ENCODE data around the gene ABHD17B.
"Not testable (repeated sequence)": the region's sequence is repeated elsewhere in the genome, so short reads cannot be mapped to it uniquely, and the experiment has no call there.

The ABHD17B gene

GRCh38 chr9:71904076-71904475 lies 6.9 kb downstream of the ABHD17B start:
- H3K27me3 ChIP-seq, result no peaks in the 10 kb centered on the region
- peaks cover 6 to 16% of the 10 kb centered on the region in 2 experiments for H3K4me1 ChIP-seq (ENCODE audit: control insufficient read depth in 1 of 2, insufficient read depth in 1 of 2, low read depth in 1 of 2, low read length in 1 of 2)

GRCh38 chr9:71901695-71902597 lies 9.0 kb downstream of the ABHD17B start:
- TF ChIP-seq CTCF (IDR thresholded peaks at IDR 0.05), result no peak
- Histone ChIP-seq H3K4me1 (ENCODE audit: control insufficient read depth in 1 of 2, insufficient read depth in 1 of 2, low read depth in 1 of 2, low read length in 1 of 2) (peaks cover 11 to 26% of the 10 kb centered on the region in 2 experiments), H3K27me3 (no peaks in the 10 kb centered on the region), H3K4me3 (ENCODE audit: low read depth in 1 of 2, low read length in 1 of 2) (no peak overlapping the region), H3K27ac (no peak overlapping the region), H3K36me3 (no peaks in the 10 kb centered on the region), H3K9me3 (no peaks in the 10 kb centered on the region)

More at GRCh38 chr9:71904076-71904475, 6.9 kb downstream of the ABHD17B start:
- Histone ChIP-seq H3K36me3 (no peaks in the 10 kb centered on the region), H3K4me3 (ENCODE audit: low read depth in 1 of 2, low read length in 1 of 2) (no peak overlapping the region), H3K27ac (no peak overlapping the region), H3K9me3 (no peaks in the 10 kb centered on the region)
- TF ChIP-seq CTCF (IDR thresholded peaks at IDR 0.05), result no peak

DNA sequence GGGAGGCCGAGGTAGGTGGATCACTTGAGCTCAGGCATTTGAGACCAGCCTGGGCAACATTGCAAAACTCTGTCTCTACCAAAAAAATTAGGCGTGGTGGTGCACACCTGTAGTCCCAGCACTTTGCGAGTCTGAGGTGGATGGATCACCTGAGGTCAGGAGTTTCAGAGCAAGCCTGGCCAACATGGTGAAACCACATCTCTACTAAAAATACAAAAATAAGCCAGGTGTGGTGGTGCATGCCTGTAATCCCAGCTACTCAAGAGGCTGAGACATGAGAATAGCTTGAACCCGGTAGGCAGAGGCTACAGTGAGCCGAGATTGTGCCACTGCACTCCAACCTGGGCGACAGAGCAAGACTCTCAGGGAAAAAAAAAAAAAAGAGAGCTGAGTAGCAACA lies 12.2 kb downstream of the ABHD17B start:
- H3K36me3 ChIP-seq; H3K9me3 ChIP-seq; H3K4me3 ChIP-seq (ENCODE audit: low read depth in 1 of 2, low read length in 1 of 2); H3K27me3 ChIP-seq; H3K27ac ChIP-seq: not testable (repeated sequence)
- H3K4me1 ChIP-seq (ENCODE audit: control insufficient read depth in 1 of 2, insufficient read depth in 1 of 2, low read depth in 1 of 2, low read length in 1 of 2), result peaks cover 24 to 55% of the 10 kb centered on the region in 2 experiments

- peak overlapping the region; percentile 43 for H3K27ac ChIP-seq
- H3K27me3 ChIP-seq, result no peaks in the 10 kb centered on the region
- H3K4me1 ChIP-seq (ENCODE audit: control insufficient read depth in 1 of 2, insufficient read depth in 1 of 2, low read depth in 1 of 2, low read length in 1 of 2), result peaks cover 24 to 55% of the 10 kb centered on the region in 2 experiments
- H3K4me3 ChIP-seq (ENCODE audit: low read depth in 1 of 2, low read length in 1 of 2), result no peak overlapping the region
- no peaks in the 10 kb centered on the region for H3K9me3 ChIP-seq
- no peak for TF ChIP-seq CTCF (IDR thresholded peaks at IDR 0.05)
- H3K36me3 ChIP-seq, result no peaks in the 10 kb centered on the region
Observed at GRCh38 chr9:71897577-71897976, 13.4 kb downstream of the ABHD17B start.

GRCh38 chr9:71896761-71897160 lies 14.2 kb downstream of the ABHD17B start:
- Histone ChIP-seq H3K27ac (peak overlapping the region; percentile 43), H3K9me3 (no peaks in the 10 kb centered on the region), H3K4me3 (ENCODE audit: low read depth in 1 of 2, low read length in 1 of 2) (no peak overlapping the region), H3K4me1 (ENCODE audit: control insufficient read depth in 1 of 2, insufficient read depth in 1 of 2, low read depth in 1 of 2, low read length in 1 of 2) (peaks cover 24 to 55% of the 10 kb centered on the region in 2 experiments), H3K36me3 (no peaks in the 10 kb centered on the region), H3K27me3 (no peaks in the 10 kb centered on the region)
- TF ChIP-seq CTCF (IDR thresholded peaks at IDR 0.05), result no peak

GRCh38 chr9:71895955-71896354 lies 15.0 kb downstream of the ABHD17B start:
- no peak for TF ChIP-seq CTCF (IDR thresholded peaks at IDR 0.05)
- H3K4me3 ChIP-seq (ENCODE audit: low read depth in 1 of 2, low read length in 1 of 2), result no peak overlapping the region
- no peaks in the 10 kb centered on the region for H3K36me3 ChIP-seq
- no peak overlapping the region for H3K27ac ChIP-seq
- no peaks in the 10 kb centered on the region for H3K9me3 ChIP-seq
- H3K27me3 ChIP-seq, result no peaks in the 10 kb centered on the region
- peaks cover 24 to 50% of the 10 kb centered on the region in 2 experiments for H3K4me1 ChIP-seq (ENCODE audit: control insufficient read depth in 1 of 2, insufficient read depth in 1 of 2, low read depth in 1 of 2, low read length in 1 of 2)

Data from neutrophil (primary cell).